Measurements from ENCODE around the gene ARL13B.
A peak's percentile ranks its signal among the peaks of the same experiment; 100 is the strongest.

ARL13B gene

GRCh38 chr3:94063496-94064119 lies 83.7 kb downstream of the ARL13B start:
- CTCF ChIA-PET: interaction anchor here (1.1 to 9.0 kb wide), 6 partner anchors 31 to 63 kb away, joined by 3 to 216 read pairs (median 3); no protein-coding TSS in a partner anchor
- TF ChIP-seq CTCF (IDR thresholded peaks at IDR 0.05; ENCODE audit: insufficient read depth, low read length, missing control alignments): no peak
- H3K4me3 ChIP-seq (ENCODE audit: low read depth, low read length): peak overlapping the region; percentile 65
- no peak for DNase-seq (ENCODE audit: low read depth, low spot score)
- POLR2A ChIA-PET: interaction anchor here (1.4 to 2.1 kb wide), 2 partner anchors 13 to 42 kb away, joined by 8 read pairs; no protein-coding TSS in a partner anchor

GRCh38 chr3:94064243-94064860 lies 84.4 kb downstream of the ARL13B start:
- ChIA-PET CTCF (interaction anchor here (1.6 to 9.0 kb wide), 2 partner anchors 26 to 64 kb away, joined by 3 to 216 read pairs; no protein-coding TSS in a partner anchor), POLR2A (no interaction called here)
- H3K4me3 ChIP-seq (ENCODE audit: low read depth, low read length): peak overlapping the region; percentile 65
- DNase-seq (ENCODE audit: low read depth, low spot score): no peak
- no peak for TF ChIP-seq CTCF (IDR thresholded peaks at IDR 0.05; ENCODE audit: insufficient read depth, low read length, missing control alignments)

- ChIA-PET POLR2A (no interaction called here), CTCF (interaction anchor here (1.0 to 9.0 kb wide), 3 partner anchors 16 to 64 kb away, joined by 3 to 216 read pairs (median 3); no protein-coding TSS in a partner anchor)
- DNase-seq (ENCODE audit: low read depth, low spot score): no peak
- no peak overlapping the region for H3K4me3 ChIP-seq (ENCODE audit: low read depth, low read length)
- no peak for TF ChIP-seq CTCF (IDR thresholded peaks at IDR 0.05; ENCODE audit: insufficient read depth, low read length, missing control alignments)
These were observed 85.2 kb downstream of the ARL13B start for GRCh38 chr3:94065122-94065521.

- ChIA-PET CTCF (interaction anchor here (1.0 to 9.0 kb wide), 4 partner anchors 15 to 65 kb away, joined by 3 to 216 read pairs (median 4); no protein-coding TSS in a partner anchor), POLR2A (no interaction called here)
These were observed 86.0 kb downstream of the ARL13B start for GRCh38 chr3:94065819-94066480.

GRCh38 chr3:94066506-94067500 lies 86.8 kb downstream of the ARL13B start:
- POLR2A ChIA-PET: no interaction called here
- CTCF ChIA-PET: interaction anchor here (1.3 to 9.0 kb wide), 3 partner anchors 17 to 66 kb away, joined by 4 to 216 read pairs (median 5); no protein-coding TSS in a partner anchor
- TF ChIP-seq CTCF (IDR thresholded peaks at IDR 0.05; ENCODE audit: insufficient read depth, low read length, missing control alignments): no peak
- no peak for DNase-seq (ENCODE audit: low read depth, low spot score)
- H3K4me3 ChIP-seq (ENCODE audit: low read depth, low read length): no peak overlapping the region

More at GRCh38 chr3:94065819-94066480, 86.0 kb downstream of the ARL13B start:
- H3K4me3 ChIP-seq (ENCODE audit: low read depth, low read length): no peak overlapping the region
- no peak for DNase-seq (ENCODE audit: low read depth, low spot score)
- TF ChIP-seq CTCF (IDR thresholded peaks at IDR 0.05; ENCODE audit: insufficient read depth, low read length, missing control alignments): no peak

Data from AG04449 (cell line).